Measurements from ENCODE around the gene RSBN1L.
A peak's percentile ranks its signal among the peaks of the same experiment; 100 is the strongest.
"Not testable (repeated sequence)": the region's sequence is repeated elsewhere in the genome, so short reads cannot be mapped to it uniquely, and the experiment has no call there.

Gene RSBN1L

DNA sequence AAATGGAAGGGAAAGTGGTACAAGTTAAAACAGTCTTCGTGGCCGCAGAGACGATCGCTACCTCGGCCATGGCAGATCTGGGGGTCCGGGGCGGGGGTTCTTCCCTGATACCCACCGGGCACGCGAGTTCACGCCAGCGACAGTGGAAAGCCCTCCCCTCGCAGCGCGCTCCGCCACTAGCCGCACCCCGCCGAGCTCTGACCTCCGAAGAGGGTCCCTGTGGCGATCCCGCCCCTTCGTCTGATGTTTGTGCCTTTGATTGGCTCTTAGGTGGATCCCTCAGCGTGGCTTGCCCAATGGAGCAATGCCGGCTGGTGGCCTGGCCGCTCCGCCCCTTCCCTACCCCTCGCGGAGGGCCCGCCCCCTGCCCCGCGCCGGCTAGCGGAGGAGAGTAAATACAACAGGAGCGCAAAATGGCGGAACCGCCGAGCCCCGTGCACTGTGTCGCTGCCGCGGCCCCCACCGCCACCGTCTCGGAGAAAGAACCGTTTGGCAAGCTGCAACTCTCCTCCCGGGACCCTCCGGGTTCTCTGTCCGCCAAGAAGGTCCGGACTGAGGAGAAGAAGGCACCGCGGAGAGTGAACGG is at the start of gene RSBN1L:
RSBN1L (plus strand) TSS at position 403 of the 586 bp plus-strand sequence; CDS start at position 414, 11 bp downstream.
- peak; percentile 99 for DNase-seq (ENCODE audit: low spot score)

DNA sequence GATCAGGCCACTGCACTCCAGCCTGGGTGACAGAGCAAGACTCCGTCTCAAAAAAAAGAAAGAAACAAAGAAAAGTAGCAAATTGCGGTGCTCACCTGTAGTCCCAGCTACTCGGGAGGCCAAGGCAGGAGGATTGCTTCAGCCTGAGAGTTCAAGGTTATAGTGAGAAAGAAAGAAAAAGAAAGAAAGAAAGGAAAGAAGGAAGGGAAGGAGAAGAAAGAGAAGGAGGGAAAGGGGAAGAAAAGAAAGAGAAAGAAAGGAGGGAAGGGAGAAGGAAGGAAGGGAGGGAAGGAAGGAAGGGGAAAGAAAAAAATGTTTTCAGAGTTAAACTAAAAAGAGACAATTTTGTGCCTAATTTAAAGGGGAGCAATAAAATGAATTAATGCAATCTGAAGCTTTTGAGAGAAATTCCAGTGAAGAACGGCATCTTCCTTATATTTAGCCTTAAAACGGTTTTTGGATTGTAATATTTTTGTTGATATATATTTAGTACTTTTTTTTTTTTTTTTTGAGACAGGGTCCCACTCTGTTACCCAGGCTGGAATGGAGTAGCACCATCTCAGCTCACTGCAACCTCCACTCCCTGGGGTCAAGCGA is 47.4 kb upstream of the RSBN1L start:
- DNase-seq (ENCODE audit: low spot score), result no peak

- no peak for DNase-seq (ENCODE audit: low spot score)
Measured at GRCh38 chr7:77649716-77650349, 46.4 kb upstream of the RSBN1L start.

- peak; percentile 62 for DNase-seq (ENCODE audit: low spot score)
Measured at GRCh38 chr7:77651575-77652162, 44.6 kb upstream of the RSBN1L start.

- DNase-seq (ENCODE audit: low spot score), result not testable (repeated sequence)
Measured at GRCh38 chr7:77652826-77653225, 43.4 kb upstream of the RSBN1L start.

DNA sequence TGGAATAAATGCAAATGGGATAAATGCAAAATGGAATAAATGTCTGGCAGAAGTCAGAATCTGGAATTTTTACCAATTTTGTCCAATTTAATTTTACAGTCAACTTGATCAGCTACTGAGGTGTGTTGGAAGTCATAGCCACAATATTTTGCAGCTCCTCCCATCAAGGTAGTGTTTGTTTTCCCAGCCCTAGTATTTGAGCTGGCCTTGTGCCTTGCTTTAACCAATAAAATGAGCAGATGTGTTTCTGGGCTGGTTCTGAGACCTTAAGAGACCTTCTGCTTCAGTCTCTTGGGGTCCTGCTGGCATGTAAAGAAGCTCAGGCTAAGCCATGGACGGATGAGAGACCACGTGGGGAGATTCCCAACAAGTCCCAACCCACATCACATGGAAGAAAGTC is 42.7 kb upstream of the RSBN1L start:
- DNase-seq (ENCODE audit: low spot score), result no peak

- no peak for DNase-seq (ENCODE audit: low spot score)
Measured at GRCh38 chr7:77655356-77655755, 40.9 kb upstream of the RSBN1L start.

- no peak for DNase-seq (ENCODE audit: low spot score)
Measured at GRCh38 chr7:77655836-77656455, 40.3 kb upstream of the RSBN1L start.

GRCh38 chr7:77657427-77658224 is 38.6 kb upstream of the RSBN1L start:
- DNase-seq (ENCODE audit: low spot score), result peak; percentile 72

- no peak for DNase-seq (ENCODE audit: low spot score)
Measured at GRCh38 chr7:77658928-77659327, 37.3 kb upstream of the RSBN1L start.

DNA sequence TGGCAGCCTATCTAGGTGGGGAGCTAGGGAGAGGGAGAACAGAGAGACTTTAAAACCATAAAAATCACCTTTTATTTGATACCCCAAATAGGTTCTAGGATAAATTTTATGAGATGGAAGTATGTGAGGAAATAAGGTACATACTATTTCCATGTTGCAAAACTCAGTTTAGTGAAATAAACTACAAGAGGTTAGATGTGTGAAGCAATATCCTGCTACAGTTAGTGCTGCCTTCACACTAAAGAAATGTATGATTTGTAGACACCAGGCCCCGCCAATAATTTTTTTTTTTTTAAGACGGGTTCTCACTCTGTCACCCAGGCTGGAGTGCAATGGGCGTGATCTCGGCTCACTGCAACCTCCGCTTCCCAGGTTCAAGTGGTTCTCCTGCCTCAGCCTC is 34.4 kb upstream of the RSBN1L start:
- DNase-seq (ENCODE audit: low spot score), result no peak

DNA sequence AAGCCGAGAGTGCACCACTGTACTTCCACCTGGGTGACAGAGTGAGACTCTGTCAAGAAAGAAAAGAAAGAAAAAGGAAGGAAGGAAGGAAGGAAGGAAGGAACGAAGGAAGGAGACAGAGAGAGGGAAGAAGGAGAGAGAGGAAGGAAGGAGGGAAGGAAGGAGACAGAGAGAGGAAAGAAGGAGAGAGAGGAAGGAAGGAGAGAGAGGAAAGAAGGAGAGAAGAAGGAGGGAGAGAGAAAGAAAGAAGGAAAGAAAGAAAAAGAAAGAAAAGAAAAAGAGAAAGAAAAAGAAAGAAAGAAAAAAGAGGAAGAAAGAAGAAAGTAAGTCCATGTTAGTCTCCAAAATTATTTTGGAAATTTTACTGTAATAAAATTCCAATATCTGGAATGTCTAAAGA is 33.4 kb upstream of the RSBN1L start:
- no peak for DNase-seq (ENCODE audit: low spot score)

DNA sequence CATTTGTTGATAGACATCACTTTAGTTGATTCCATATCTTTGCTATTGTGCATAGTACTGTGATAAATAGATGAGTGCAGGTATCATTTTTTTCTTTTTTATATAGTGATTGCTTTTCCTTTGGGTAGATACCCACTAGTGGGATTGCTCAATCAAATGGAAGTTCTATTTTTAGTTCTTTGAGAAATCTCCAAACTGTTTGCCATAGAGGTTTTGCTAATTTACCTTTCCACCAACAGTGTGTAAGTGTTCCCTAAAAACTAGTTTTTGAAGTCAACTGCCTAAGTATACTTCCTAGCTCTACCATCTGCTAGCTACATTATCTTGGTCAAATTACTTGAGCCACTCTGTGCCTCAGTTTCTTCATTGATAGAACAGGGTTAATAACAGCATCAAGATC is 31.5 kb upstream of the RSBN1L start:
- DNase-seq (ENCODE audit: low spot score), result no peak

DNA sequence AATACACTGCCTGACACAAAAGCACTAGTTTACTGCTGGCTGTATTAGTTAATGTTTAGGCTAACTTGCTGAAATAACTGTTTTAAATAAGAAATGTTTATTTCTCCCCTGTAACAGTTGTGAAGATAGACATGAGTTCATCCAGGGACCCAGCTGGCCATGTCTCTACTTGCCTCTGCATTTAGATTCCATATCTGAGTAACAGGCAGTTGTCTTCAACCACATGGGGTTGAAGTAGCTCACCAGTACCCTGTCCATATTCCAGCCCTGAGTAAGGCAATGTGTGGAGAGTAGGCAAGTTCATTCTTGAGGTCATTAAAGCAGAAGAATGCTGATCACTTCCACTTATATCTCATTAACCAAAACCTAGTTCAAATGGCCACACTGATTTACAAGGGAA is 31.1 kb upstream of the RSBN1L start:
- no peak for DNase-seq (ENCODE audit: low spot score)

GRCh38 chr7:77667459-77668086 is 28.7 kb upstream of the RSBN1L start:
- DNase-seq (ENCODE audit: low spot score), result no peak

DNA sequence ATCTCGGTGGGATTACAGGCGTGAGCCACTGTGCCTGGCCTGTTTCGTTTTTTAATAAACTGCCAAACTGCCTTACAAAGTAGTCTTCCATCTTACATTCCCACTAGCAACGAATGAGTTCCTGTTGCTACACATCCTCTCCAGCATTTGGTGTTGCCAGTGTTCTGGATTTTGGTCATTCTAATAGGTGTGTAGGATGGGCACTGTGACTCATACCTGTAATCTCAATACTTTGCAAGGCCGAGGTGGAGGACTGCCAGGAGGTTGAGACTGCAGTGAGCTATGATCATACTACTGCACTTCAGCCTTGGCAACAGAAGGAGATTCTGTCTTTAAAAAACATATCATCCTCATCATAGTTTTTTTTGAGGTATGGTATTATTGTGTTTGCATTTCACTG is 21.4 kb upstream of the RSBN1L start:
- DNase-seq (ENCODE audit: low spot score), result no peak

GRCh38 chr7:77679608-77680007 is 16.7 kb upstream of the RSBN1L start:
- DNase-seq (ENCODE audit: low spot score), result no peak

DNA sequence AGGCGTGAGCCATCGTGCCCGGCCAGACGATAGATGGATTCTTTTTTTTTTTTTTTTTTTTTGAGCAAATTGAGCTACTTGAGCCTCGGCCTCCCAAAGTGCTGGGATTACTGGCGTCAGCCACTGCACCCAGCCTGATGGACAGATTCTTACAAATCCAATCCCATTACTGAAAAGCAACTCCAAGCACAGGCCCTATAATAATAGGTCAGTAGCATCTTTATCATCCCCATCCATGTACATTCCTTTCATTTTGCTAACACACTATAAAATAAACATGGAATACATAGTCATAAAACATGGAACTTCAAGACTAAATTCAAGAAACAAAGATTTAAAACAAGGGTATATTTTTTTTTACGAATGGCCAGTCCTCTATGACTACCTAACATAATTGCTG is 16.0 kb upstream of the RSBN1L start:
- DNase-seq (ENCODE audit: low spot score), result no peak

GRCh38 chr7:77684030-77684429 is 12.2 kb upstream of the RSBN1L start:
- DNase-seq (ENCODE audit: low spot score), result no peak

- no peak for DNase-seq (ENCODE audit: low spot score)
Measured at GRCh38 chr7:77685233-77685632, 11.0 kb upstream of the RSBN1L start.

GRCh38 chr7:77687100-77687746 is 9.0 kb upstream of the RSBN1L start:
- no peak for DNase-seq (ENCODE audit: low spot score)

Data from pons (tissue), 1 donor.